Body of pancreas (tissue), 4 donors: ENCODE results near the gene DAB2.

ENCODE experiments used
- CTCF ChIP-seq, 7 experiments: fragments of 450-650 bp in 4 of 7; fragments of 200-600 bp in 3 of 7; sonication (generic) in 3 of 7; IDR thresholded peaks; one replicate each; pipeline ENCODE4 v1.5.1; 2016 to 2019; ENCODE audit warnings: antibody characterized with exemption in 7 of 7
- POLR2A ChIP-seq, 3 donors: fragments of 450-650 bp; IDR thresholded peaks; one replicate each; pipeline ENCODE4 v1.6.1; 2016; ENCODE audit warnings: antibody characterized with exemption in 3 of 3, mild to moderate bottlenecking in 2 of 3

DNA sequence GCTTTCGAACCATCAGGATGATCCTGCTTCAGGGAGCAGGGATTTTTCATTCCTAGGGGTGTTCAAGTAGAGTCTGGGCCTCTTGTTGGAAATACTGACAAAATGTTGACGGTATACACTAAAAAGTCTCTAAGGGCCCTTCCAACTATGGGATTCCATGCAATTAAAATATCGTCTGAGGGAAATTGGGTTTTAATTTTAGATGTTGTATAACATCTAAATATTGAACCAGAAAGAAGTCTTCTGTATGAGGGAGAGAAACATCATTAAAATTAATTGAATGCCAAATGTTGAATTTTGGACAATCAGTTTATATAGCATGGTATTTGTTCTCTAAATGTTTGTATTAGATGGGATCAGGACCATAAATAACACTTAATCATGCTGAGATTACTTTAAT is 25.7 kb upstream of the DAB2 start:
- TF ChIP-seq POLR2A (IDR thresholded peaks at IDR 0.05) (no peak), CTCF (IDR thresholded peaks at IDR 0.05) (no peak)
